Activated T-helper 1 cell treated with anti-CD3 and anti-CD28 coated beads, Interleukin-12 subunit alpha, Interleukin-12 subunit beta, Interleukin-2, Interleukin-4 antibody, amounts not matched to agents 30 ng/mL and 10 ng/mL and 1 ng/mL, durations not matched to agents 14 hours and 24 hours and 36 hours (primary cell): Measurements from ENCODE around the gene CHD9. TPM values are rescaled to one million over a fixed set of nuclear protein-coding genes. Genes with fewer than 3 reads are reported as not detected.
A peak's percentile ranks its signal among the peaks of the same experiment; 100 is the strongest.
"Not testable (repeated sequence)": the region's sequence is repeated elsewhere in the genome, so short reads cannot be mapped to it uniquely, and the experiment has no call there.

ENCODE experiments used
- DNase-seq: peaks from one replicate; pipeline ENCODE4 v3.0.0; 2021; ENCODE audit warnings: low spot score
- H3K27ac Mint-ChIP-seq: one replicate; pipeline ENCODE4 v1.8.0; 2021; ENCODE audit warnings: mild to moderate bottlenecking, mixed read lengths
- H3K27me3 Mint-ChIP-seq: one replicate; pipeline ENCODE4 v1.8.0; 2022; ENCODE audit warnings: mild to moderate bottlenecking, moderate library complexity, mixed read lengths; ENCODE audit not compliant: insufficient read depth
- H3K36me3 Mint-ChIP-seq: one replicate; pipeline ENCODE4 v1.8.0; 2021; ENCODE audit warnings: low read depth, mixed read lengths
- H3K4me1 Mint-ChIP-seq: one replicate; pipeline ENCODE4 v1.8.0; 2021; ENCODE audit warnings: low read depth, mixed read lengths
- H3K4me3 Mint-ChIP-seq: one replicate; pipeline ENCODE4 v1.8.0; 2021; ENCODE audit warnings: mild to moderate bottlenecking, moderate library complexity, mixed read lengths
- H3K9me3 Mint-ChIP-seq: one replicate; pipeline ENCODE4 v1.8.0; 2021; ENCODE audit warnings: mixed read lengths
- intact Hi-C: fragments of 100-400 bp; cut with micrococcal nuclease; formaldehyde crosslinking; loops from one replicate; pipeline ENCODE4 v1.15.1; 2024
- total RNA-seq: library from RNA; stranded (reverse); gene quantifications from 2 replicates; pipeline ENCODE4 v1.2.3, GENCODE V29; 2022

Gene CHD9
- total RNA-seq, 1 donor from 2014 or later: 17.0 TPM

DNA sequence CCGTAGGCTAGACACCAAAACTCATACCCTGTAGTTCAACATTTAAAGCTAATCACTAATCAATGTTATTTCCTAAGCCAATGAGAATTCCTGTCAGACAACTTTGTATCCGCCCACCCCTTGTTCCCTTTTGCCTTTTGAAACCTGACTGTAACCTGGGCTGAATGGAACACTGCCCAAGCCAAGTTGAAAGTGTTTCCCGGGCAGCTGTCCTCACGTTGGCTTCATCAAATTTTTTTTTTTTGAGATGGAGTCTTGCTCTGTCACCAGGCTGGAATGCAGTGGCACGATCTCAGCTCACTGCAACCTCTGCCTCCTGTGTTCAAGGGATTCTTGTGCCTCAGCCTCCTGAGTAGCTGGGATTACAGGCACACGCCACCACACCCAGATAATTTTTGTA is 18.1 kb upstream of the CHD9 start:
- intact Hi-C loops, H3K27ac Mint-ChIP-seq, H3K4me1 Mint-ChIP-seq, DNase-seq, H3K4me3 Mint-ChIP-seq, H3K9me3 Mint-ChIP-seq, H3K27me3 Mint-ChIP-seq, H3K36me3 Mint-ChIP-seq: not testable (repeated sequence)

DNA sequence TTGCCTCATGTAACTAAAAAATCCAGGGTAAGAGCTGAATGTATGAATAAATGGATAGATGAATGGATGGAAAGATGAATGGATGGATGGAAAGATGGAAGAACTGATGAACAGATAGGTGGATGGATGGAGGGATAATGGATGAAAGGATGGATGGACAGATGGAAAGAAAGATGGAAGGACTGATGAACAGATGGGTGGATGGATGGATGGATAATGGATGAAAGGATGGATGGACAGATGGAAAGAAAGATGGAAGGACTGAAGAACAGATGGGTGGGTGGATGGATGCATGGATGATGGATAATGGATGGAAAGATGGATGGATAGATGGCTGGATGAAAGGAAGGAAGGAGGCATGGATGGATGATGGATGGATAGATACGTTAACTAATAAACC is 14.0 kb upstream of the CHD9 start:
- intact Hi-C loops: no loop called here
- DNase-seq: no peak
- Mint-ChIP-seq H3K27me3 (peaks cover 8% of the 10 kb centered on the region), H3K36me3 (peaks cover 2% of the 10 kb centered on the region), H3K4me1 (no peaks in the 10 kb centered on the region), H3K4me3 (no peak overlapping the region), H3K9me3 (no peaks in the 10 kb centered on the region), H3K27ac (no peak overlapping the region)

- no peak overlapping the region for H3K27ac Mint-ChIP-seq
Observed at GRCh38 chr16:53041320-53042051, 13.3 kb upstream of the CHD9 start.

DNA sequence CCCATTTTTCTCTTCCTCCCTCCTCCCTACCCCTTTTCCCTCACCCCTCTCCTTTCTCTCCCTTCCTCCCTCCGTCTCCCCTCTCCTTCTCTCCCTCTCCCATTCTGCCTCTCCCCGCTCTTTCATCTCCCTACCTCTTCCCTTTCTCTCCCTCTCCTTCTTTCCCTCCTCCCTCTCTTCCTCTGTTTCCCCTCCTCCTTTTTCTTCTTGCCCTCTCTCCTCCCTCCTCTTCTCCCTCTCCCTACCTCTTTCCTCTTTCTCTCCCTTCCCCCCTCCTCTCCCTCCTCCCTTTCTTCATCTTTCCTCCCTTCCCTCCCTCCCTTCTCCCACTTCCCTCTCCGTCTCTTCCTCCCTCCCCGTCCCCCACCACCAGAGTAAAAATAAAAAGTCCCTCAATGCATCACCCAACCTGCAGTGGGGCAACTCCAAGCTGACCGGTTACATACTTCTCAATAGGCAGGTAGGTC is 12.5 kb upstream of the CHD9 start:
- Mint-ChIP-seq H3K4me3 (no peak overlapping the region), H3K9me3 (no peaks in the 10 kb centered on the region), H3K27ac (no peak overlapping the region), H3K4me1 (no peaks in the 10 kb centered on the region), H3K36me3 (peaks cover 2% of the 10 kb centered on the region), H3K27me3 (peaks cover 8% of the 10 kb centered on the region)
- DNase-seq: no peak
- intact Hi-C loops: no loop called here

More at GRCh38 chr16:53041320-53042051, 13.3 kb upstream of the CHD9 start:
- no peak for DNase-seq
- Mint-ChIP-seq H3K27me3 (peaks cover 8% of the 10 kb centered on the region), H3K36me3 (peaks cover 2% of the 10 kb centered on the region), H3K4me3 (no peak overlapping the region), H3K9me3 (no peaks in the 10 kb centered on the region), H3K4me1 (no peaks in the 10 kb centered on the region)
- intact Hi-C loops: no loop called here

DNA sequence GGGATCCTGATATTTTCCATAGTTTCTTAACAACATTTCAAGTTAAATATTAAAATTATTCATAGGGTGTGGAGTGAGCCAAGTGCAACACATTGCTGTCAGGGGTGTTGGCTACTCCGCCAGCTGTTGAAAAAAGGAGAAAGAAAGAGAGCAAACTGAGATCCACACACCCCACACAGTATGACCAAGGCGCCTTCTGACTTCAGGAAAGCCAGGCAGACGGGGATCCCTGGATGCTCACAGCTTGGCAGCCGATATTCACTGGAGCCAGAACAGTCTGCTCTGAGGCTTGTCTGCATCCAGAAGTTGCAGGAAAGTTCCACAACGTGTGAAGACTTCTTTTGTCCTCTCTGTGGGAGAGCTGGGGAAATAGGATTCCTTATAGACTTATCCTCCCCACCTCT is 11.4 kb upstream of the CHD9 start:
- intact Hi-C loops: no loop called here
- H3K4me1 Mint-ChIP-seq: no peaks in the 10 kb centered on the region
- DNase-seq: no peak
- H3K9me3 Mint-ChIP-seq: no peaks in the 10 kb centered on the region
- H3K27ac Mint-ChIP-seq: no peak overlapping the region
- peaks cover 2% of the 10 kb centered on the region for H3K36me3 Mint-ChIP-seq
- no peak overlapping the region for H3K4me3 Mint-ChIP-seq
- peaks cover 8% of the 10 kb centered on the region for H3K27me3 Mint-ChIP-seq

DNA sequence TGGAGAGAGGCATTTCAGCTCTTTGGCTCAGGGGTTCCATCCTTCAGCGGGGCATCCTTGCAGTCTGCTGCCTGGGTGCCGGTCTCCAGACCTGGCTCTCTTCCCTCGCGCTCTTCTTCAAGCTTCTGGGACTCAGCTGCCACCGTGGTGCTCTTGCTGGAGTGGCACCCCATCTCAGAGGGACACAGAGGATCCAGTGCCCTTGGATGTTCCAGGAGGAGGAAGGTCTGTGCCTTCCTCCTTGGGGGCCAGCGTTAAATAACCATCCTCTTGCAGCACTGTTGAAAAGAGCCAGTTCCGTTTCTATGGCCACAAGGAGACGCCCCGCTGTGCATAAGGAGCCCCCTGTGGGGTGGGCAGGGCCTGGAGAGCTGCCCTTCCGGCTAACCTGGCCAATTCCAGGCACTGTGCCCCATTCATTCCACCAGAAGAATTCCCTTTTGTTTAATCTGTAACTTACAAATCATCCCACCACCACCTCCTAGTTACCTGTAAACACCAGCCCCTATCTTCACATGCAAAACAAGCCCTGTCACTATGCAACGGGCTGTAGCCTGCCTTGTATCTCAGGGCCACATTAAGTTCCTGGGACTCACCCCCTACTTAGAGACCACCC is 10.7 kb upstream of the CHD9 start:
- Mint-ChIP-seq H3K4me1 (no peaks in the 10 kb centered on the region), H3K4me3 (no peak overlapping the region), H3K36me3 (peaks cover 2% of the 10 kb centered on the region), H3K27ac (no peak overlapping the region), H3K27me3 (peaks cover 10% of the 10 kb centered on the region), H3K9me3 (no peaks in the 10 kb centered on the region)
- DNase-seq: no peak
- intact Hi-C loops: no loop called here

DNA sequence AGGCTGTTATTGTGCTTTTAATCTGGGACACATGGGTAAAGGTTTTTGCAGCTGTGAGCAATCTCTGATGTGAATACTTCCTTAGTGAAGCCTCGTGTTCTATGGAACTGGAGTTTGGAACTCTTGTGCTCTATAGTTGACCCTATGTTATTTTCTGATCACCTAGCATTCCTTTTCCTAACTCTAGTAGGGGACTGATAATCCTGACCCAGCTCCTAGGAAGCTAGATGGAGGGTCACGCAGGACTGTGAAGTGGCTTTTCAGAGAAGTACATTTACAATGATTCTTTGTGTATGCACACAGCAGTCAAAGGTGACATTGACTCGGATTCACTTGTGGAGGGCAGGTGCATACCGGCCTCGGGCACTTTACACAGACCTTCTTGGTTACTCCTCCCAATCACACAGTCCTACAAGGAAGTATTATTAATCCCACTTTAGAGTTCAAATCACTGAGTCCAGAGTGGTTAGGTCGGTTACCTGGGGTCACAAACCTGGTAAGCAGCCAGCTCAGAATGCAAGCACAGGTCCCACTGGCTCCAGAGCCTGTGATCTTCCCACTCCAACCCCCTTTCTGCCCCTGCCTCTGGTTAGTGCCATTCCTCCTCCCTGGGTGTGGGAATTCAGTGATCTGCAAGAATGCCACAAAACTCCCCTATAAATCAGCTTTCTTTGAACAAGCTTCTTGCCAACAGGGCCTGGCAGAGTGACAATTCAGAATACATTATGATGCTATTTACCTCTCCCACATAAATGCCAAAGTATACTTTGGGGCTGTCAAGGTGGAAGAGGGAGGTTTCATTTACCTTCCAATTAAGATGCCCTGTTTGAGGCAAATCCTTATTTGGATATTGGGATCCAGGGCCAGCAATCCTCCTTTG is 9.2 kb upstream of the CHD9 start:
- intact Hi-C loops: no loop called here
- Mint-ChIP-seq H3K9me3 (no peaks in the 10 kb centered on the region), H3K4me1 (no peaks in the 10 kb centered on the region), H3K36me3 (peaks cover under 1% of the 10 kb centered on the region), H3K4me3 (no peak overlapping the region), H3K27ac (no peak overlapping the region), H3K27me3 (peaks cover 10% of the 10 kb centered on the region)
- DNase-seq: no peak

- H3K27ac Mint-ChIP-seq, H3K36me3 Mint-ChIP-seq, H3K4me3 Mint-ChIP-seq, H3K4me1 Mint-ChIP-seq, intact Hi-C loops, H3K27me3 Mint-ChIP-seq, H3K9me3 Mint-ChIP-seq, DNase-seq: not testable (repeated sequence)
Observed at GRCh38 chr16:53047515-53047914, 7.3 kb upstream of the CHD9 start.

DNA sequence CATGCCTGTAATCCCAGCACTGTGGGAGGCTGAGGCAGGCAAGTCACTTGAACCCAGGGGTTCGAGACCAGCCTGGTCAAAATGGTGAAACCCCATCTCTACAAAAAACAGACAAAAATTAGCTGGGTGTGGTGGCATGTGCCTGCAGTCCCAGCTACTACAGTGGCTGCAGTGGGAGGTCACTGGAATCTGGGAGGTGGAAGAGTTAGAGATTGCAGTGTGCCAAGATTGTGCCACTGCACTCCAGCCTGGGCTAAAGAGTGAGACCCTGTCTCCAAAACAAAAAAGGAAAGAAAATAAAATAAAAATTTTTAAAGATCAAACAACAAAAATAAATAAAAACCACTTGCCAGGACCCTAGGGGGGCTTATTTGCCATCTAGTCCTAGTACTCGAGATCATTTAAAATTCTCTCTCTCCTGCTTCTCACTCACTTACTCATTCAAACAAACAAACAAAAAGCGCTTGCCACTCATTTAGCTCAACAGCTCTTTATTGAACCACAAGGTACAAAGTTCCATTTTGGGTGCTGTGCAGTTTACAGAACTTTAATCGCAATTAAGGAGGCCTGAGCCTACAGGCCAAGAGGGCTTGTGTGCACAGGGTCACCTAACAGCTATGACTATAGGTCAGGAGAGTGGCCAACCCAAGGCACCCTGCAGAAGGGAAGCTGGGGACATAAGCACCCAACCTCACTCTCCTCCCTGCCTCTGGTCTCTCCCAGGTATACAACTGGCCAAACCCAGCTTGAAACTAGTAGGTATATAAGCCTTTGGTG is 6.5 kb upstream of the CHD9 start:
- intact Hi-C loops: no loop called here
- Mint-ChIP-seq H3K36me3 (no peaks in the 10 kb centered on the region), H3K27ac (no peak overlapping the region), H3K27me3 (peaks cover 8% of the 10 kb centered on the region), H3K4me1 (peaks cover 6% of the 10 kb centered on the region), H3K4me3 (no peak overlapping the region), H3K9me3 (no peaks in the 10 kb centered on the region)
- DNase-seq: no peak

DNA sequence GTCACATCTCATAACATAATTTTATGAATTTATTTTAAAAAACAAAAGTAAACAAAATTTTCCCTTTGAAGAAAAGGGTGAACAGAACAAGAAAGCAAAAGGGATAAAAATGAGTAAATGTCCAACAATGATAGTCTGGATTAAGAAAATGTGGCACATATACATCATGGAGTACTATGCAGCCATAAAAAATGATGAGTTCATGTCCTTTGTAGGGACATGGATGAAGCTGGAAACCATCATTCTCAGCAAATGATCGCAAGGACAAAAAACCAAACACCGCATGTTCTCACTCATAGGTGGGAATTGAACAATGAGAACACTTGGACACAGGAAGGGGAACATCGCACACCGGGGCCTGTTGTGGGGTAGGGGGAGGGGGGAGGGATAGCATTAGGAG is 3.5 kb upstream of the CHD9 start:
- not testable (repeated sequence) for DNase-seq, H3K4me3 Mint-ChIP-seq, H3K36me3 Mint-ChIP-seq, H3K9me3 Mint-ChIP-seq, H3K27ac Mint-ChIP-seq, H3K27me3 Mint-ChIP-seq
- intact Hi-C loops: loop anchor here (5.0 to 10.0 kb wide), 2 partner anchors 321 to 694 kb away; no protein-coding TSS in a partner anchor
- peaks cover 21% of the 10 kb centered on the region for H3K4me1 Mint-ChIP-seq

GRCh38 chr16:53052519-53053501 is 2.0 kb upstream of the CHD9 start, which contains the start of gene CHD9NB:
Gene CHD9NB, minus strand, starts transcription at chr16:53052897. Its CDS starts 8,739 bp downstream, at chr16:53044158.
- peaks cover 2% of the 10 kb centered on the region for H3K27me3 Mint-ChIP-seq
- intact Hi-C loops: loop anchor here (5.0 to 10.0 kb wide), 2 partner anchors 319 to 692 kb away; no protein-coding TSS in a partner anchor
- no peaks in the 10 kb centered on the region for H3K9me3 Mint-ChIP-seq
- H3K36me3 Mint-ChIP-seq: no peaks in the 10 kb centered on the region
- DNase-seq: no peak
- H3K4me1 Mint-ChIP-seq: peaks cover 24% of the 10 kb centered on the region
- H3K27ac Mint-ChIP-seq: no peak within 1 kb of the TSS
- H3K4me3 Mint-ChIP-seq: peak within 1 kb of the TSS; percentile 60
